K562 (cell line): ENCODE results near the gene ETFBKMT.

Experiments
- ESRRA ChIP-seq: fragments of 450-650 bp; IDR thresholded peaks from 2 replicates; pipeline ENCODE4 v1.6.1; 2014; ENCODE audit warnings: low read depth, mild to moderate bottlenecking, moderate library complexity, borderline replicate concordance
- YY1 ChIP-seq, 3 experiments: IDR thresholded peaks; 2 replicates each; pipeline ENCODE4 v1.6.1; 2011; ENCODE audit warnings: low read length in 2 of 3, mild to moderate bottlenecking in 2 of 3, moderate library complexity in 2 of 3, borderline replicate concordance in 1 of 3, control low read depth in 1 of 3, low read depth in 1 of 3; ENCODE audit not compliant: insufficient read depth in 3 of 3, insufficient replicate concordance in 2 of 3, control insufficient read depth in 1 of 3, insufficient read length in 1 of 3; ENCODE audit errors: extremely low read depth in 1 of 3

GRCh38 chr12:31712877-31713276, 53.4 kb downstream of the ETFBKMT start:
- no peak for TF ChIP-seq YY1 (IDR thresholded peaks at IDR 0.05; ENCODE audit: borderline replicate concordance in 1 of 3, control insufficient read depth in 1 of 3, extremely low read depth in 1 of 3, insufficient read depth in 3 of 3, insufficient read length in 1 of 3, insufficient replicate concordance in 2 of 3, low read depth in 1 of 3, low read length in 2 of 3)
- no peak for TF ChIP-seq ESRRA
